ENCODE measurements around the gene CADM1.

GRCh38 chr11:115545581-115546210 is 41.5 kb upstream of the CADM1 start:
- TF ChIP-seq WRNIP1 (IDR thresholded peaks at IDR 0.05; ENCODE audit: borderline replicate concordance, low read depth, low read length) = no peak
- TF ChIP-seq PKNOX1 (IDR thresholded peaks at IDR 0.05) = no peak
- no peak for TF ChIP-seq POLR2A (IDR thresholded peaks at IDR 0.05; ENCODE audit: low read depth, low read length)
- no peak for TF ChIP-seq POLR2AphosphoS5 (IDR thresholded peaks at IDR 0.05; ENCODE audit: low read length)
- no peak for TF ChIP-seq CTCF (IDR thresholded peaks at IDR 0.05 in 2 of 3, conservative IDR thresholded peaks at IDR 0.05 in 1 of 3; ENCODE audit: control insufficient read depth in 2 of 3, extremely low read depth in 1 of 3, insufficient read depth in 1 of 3, low read depth in 3 of 3, low read length in 3 of 3)
- no peak for TF ChIP-seq RAD21 (IDR thresholded peaks at IDR 0.05; ENCODE audit: insufficient read depth, low read depth, low read length)
- no peak for TF ChIP-seq NR2C1 (IDR thresholded peaks at IDR 0.05)
- no peak for TF ChIP-seq SREBF2 (IDR thresholded peaks at IDR 0.05; ENCODE audit: low read length)
- no peak for TF ChIP-seq EZH2 (IDR thresholded peaks at IDR 0.05; ENCODE audit: borderline replicate concordance, control insufficient read depth, low read depth, low read length)
